Measurements from ENCODE around the gene TTR.

DNA sequence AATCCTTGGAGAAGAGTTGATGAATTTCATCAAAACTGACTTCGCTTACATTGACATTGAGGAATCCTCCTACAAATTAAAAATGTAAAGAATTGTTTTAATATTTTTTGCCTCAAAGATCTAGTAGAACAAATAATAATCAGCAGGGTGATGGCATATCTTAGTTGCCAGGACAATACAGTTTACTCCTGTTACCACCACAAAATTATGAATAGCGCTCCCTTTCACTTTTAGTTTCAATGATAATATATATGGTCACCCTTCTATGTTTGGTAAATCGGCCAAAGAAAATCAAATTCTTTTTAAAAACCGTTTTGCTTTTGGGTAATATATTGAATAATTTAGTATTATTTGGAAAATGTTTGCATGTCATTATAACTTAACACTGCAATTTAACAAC, 53.7 kb downstream of the TTR start:
- TF ChIP-seq CREB1 (IDR thresholded peaks at IDR 0.05; ENCODE audit: low read depth) (no peak), USF1 (IDR thresholded peaks at IDR 0.05) (no peak), TCF12 (IDR thresholded peaks at IDR 0.05; ENCODE audit: low read depth) (no peak), EP300 (IDR thresholded peaks at IDR 0.05; ENCODE audit: borderline replicate concordance) (no peak), ZBTB7A (IDR thresholded peaks at IDR 0.05; ENCODE audit: low read depth) (no peak), YY1 (IDR thresholded peaks at IDR 0.05; ENCODE audit: low read depth) (no peak), TAF1 (IDR thresholded peaks at IDR 0.05; ENCODE audit: low read depth) (no peak), FOXM1 (IDR thresholded peaks at IDR 0.05; ENCODE audit: borderline replicate concordance, low read depth) (no peak), CEBPB (IDR thresholded peaks at IDR 0.05) (no peak), RAD21 (IDR thresholded peaks at IDR 0.05; ENCODE audit: low read depth) (no peak)
- TF ChIP-seq, protein P1, sequence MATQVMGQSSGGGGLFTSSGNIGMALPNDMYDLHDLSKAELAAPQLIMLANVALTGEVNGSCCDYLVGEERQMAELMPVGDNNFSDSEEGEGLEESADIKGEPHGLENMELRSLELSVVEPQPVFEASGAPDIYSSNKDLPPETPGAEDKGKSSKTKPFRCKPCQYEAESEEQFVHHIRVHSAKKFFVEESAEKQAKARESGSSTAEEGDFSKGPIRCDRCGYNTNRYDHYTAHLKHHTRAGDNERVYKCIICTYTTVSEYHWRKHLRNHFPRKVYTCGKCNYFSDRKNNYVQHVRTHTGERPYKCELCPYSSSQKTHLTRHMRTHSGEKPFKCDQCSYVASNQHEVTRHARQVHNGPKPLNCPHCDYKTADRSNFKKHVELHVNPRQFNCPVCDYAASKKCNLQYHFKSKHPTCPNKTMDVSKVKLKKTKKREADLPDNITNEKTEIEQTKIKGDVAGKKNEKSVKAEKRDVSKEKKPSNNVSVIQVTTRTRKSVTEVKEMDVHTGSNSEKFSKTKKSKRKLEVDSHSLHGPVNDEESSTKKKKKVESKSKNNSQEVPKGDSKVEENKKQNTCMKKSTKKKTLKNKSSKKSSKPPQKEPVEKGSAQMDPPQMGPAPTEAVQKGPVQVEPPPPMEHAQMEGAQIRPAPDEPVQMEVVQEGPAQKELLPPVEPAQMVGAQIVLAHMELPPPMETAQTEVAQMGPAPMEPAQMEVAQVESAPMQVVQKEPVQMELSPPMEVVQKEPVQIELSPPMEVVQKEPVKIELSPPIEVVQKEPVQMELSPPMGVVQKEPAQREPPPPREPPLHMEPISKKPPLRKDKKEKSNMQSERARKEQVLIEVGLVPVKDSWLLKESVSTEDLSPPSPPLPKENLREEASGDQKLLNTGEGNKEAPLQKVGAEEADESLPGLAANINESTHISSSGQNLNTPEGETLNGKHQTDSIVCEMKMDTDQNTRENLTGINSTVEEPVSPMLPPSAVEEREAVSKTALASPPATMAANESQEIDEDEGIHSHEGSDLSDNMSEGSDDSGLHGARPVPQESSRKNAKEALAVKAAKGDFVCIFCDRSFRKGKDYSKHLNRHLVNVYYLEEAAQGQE (IDR thresholded peaks at IDR 0.05; ENCODE audit: low read depth), result no peak
- TF ChIP-seq, protein P2, sequence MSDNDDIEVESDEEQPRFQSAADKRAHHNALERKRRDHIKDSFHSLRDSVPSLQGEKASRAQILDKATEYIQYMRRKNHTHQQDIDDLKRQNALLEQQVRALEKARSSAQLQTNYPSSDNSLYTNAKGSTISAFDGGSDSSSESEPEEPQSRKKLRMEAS (IDR thresholded peaks at IDR 0.05), result no peak

All from Ishikawa (cell line).